ENCODE results near the gene AKR1D1.
"Not testable (repeated sequence)": the region's sequence is repeated elsewhere in the genome, so short reads cannot be mapped to it uniquely, and the experiment has no call there.

Gene AKR1D1

DNA sequence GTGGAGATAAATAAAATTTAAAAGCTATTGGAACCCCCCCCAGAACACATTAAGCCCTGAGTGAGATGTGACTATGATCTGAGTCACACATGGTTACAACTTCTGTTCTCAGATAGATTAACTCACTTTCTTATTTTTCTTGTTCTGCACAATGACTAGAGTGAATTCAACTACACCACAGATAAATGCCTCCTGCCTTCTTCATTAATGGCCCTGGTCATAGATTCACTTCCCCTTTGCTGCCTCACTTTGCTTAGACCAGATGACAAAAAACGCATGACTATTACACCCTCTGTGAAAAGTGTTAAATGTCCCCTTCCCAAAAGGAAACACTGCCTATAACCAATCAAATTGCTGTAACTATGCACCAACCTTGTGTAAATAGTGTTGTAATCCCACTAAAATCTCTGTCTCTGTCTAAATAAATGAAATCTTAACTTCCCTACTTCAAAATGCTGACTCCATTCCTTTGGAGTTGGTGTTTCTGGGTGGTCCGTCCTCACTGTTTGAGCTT, 49.4 kb downstream of the AKR1D1 start:
- DNase-seq: no peak

DNA sequence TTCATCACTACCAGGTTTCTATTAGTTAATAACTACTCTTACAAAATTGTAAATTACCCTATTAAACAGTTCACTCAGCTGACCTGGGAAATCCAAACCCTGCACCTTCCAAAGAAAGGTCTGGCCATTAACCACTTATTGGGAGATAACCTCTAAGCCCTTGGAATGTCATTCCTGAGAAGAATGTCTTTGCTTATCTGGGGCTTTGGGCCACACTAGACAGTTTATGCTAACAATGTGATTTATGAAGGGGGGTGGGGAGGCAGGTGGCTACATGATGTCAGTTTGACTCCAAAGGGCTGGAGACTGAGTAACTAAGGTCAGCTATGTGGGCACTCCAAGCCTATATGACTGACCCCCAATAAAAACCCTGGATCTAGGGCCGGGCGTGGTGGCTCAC, 50.7 kb downstream of the AKR1D1 start:
- DNase-seq: no peak

DNA sequence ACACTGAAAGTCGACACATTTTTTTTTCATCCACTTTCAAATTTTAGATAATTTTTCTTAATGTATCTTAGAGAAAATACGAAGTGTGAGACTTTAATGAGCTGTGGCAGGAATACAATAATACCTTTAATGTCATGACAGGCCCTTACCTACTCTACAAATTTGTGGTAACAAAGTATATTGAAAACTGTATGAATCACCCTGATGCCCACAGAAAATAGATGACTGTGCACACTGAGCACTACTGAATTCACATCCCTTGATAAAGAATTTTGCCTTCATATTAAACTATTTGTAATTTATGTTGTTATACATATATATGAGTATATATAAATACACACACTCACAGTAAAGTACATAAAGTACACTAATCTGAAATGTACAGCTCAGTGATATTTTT, 51.7 kb downstream of the AKR1D1 start:
- no peak for DNase-seq

GRCh38 chr7:138129551-138130165, 53.4 kb downstream of the AKR1D1 start:
- no peak for DNase-seq

DNA sequence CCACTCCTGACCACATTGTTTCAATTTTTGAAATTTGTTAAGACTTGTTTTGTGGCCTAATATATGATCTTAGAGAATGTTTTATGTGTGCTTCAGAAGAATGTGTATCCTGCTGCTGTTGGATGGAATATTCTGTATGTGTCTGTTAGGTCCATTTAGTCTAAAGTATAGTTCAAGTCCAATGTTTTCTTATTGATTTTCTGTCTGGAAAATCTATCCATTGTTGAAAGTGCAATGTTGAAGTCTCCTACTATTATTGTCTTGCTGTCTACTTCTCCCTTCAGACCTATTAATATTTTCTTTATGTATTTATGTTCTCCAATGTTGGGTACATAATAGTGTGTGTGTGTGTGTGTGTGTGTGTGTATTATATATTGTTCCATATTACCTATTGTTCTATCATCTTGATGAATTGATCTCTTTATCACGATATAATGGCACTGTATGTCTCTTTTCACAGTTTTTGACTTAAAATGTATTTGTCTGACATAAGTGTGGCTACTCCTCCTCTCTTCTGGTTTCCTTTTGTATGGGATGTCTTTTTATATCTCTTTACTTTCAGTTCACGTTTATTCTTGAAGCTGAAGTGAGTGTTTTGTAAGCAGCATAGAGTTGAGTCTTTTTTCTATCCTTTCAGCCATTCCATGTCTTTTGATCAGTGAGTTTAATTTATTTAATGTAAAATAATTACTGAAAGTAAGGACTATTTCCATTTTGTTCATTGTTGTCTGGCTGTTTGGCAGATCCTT, 61.3 kb downstream of the AKR1D1 start:
- DNase-seq: no peak

DNA sequence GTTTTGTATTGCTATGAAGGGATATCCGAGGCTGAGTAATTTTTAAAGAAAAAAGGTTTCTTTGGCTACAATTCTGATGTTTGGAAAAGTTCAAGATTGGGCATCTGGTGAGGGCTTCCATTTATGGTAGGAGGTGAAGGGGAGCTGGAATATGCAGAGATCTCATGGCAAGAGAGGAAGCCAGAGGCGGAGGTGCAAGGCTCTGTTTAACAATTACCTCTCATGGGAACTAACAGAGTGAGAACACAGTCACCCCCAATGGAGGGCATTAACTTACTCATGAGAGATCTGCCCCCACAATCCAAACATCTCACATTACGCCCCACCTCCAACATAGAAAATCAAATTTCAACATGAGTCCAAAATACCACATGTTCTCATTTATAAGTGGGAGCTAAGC, 62.0 kb downstream of the AKR1D1 start:
- no peak for DNase-seq

GRCh38 chr7:138142583-138143201, 66.4 kb downstream of the AKR1D1 start:
- no peak for DNase-seq

DNA sequence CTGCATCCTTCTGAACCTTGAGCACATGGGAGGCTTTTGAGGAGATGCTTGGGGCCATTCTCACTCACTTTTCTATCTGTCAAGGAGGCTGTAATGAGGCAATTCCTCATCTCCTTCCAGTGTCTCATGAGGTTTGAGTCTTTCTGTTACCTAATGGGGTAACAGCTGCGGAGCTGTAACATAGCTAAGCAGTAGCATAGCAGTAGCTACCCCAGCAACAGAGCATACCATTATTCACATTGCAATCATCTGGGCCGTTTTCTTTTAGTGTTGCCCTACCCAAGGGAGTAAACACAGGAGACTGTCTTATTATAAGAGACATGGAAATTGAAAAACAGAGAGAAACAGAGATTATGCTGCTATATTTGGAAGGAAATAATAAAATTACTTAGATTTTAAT, 68.7 kb downstream of the AKR1D1 start:
- no peak for DNase-seq

- DNase-seq: not testable (repeated sequence)
Measured at GRCh38 chr7:138146221-138146620, 70.0 kb downstream of the AKR1D1 start.

DNA sequence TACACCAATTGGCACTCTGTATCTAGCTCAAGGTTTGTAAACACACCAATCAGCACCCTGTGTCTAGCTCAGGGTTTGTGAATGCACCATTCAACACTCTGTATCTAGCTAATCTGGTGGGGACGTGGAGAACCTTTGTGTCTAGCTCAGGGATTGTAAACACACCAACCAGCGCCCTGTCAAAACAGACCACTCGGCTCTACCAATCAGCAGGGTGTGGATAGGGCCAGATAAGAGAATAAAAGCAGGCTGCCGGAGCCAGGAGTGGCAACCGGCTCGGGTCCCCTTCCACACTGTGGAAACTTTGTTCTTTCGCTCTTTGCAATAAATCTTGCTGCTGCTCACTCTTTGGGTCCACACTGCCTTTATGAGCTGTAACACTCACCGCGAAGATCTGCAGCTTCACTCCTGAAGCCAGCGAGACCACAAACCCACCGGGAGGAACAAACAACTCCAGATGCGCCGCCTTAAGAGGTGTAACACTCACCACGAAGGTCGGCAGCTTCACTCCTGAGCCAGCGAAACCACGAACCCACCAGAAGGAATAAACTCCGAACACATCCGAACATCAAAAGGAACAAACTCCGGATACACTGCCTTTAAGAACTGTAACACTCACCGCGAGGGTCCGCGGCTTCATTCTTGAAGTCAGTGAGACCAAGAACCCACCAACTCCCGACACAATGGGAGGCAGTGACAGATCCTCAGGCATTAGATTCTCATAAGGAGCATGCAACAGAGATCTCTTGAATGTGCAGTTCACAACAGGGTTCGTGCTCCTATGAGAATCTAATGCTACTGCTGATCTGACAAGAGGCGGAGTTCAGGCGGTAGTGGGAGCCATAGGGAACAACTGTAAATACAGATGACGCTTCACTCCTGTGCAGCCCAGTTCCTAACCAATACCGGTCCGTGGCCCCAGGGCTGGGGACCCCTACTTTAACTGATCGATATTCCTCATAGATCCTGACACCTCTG, 70.8 kb downstream of the AKR1D1 start:
- DNase-seq: not testable (repeated sequence)

- no peak for DNase-seq
Measured at GRCh38 chr7:138151731-138152577, 75.7 kb downstream of the AKR1D1 start.

DNA sequence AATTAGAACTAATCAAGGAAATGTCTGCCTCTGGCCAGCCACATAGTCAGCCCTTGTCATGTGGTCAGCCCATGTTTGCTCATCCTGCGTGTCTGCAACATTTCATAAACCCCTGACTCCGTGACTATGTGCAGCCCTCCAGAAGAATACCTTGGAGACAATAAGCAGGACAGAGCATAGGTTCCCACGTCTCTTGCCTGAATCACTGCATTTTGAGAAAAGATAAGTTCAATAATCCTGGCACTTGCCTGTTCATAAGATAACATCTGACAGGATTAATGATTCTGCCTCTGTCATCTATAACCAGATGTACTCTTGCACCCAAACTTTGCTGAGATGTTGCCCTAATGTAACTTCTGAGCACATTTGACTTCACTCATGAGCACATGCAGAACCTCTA, 78.4 kb downstream of the AKR1D1 start:
- no peak for DNase-seq

DNA sequence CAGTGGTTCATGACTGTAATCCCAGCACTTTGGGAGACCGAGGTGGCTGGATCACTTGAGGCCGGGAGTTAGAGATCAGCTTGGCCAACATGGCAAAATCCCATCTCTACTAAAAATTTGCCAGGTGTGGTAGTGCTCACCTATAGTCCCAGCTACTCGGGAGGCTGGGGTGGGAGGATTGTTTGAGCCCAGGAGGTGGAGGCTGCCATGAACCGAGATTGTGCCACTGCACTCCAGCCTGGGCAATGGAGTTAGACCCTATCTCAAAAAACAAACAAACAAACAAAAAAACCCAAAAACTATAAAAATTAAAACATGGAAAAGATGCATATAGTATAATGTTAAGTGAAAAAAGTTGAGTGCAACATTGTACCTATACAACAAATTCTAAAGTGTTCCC, 81.4 kb downstream of the AKR1D1 start:
- no peak for DNase-seq

DNA sequence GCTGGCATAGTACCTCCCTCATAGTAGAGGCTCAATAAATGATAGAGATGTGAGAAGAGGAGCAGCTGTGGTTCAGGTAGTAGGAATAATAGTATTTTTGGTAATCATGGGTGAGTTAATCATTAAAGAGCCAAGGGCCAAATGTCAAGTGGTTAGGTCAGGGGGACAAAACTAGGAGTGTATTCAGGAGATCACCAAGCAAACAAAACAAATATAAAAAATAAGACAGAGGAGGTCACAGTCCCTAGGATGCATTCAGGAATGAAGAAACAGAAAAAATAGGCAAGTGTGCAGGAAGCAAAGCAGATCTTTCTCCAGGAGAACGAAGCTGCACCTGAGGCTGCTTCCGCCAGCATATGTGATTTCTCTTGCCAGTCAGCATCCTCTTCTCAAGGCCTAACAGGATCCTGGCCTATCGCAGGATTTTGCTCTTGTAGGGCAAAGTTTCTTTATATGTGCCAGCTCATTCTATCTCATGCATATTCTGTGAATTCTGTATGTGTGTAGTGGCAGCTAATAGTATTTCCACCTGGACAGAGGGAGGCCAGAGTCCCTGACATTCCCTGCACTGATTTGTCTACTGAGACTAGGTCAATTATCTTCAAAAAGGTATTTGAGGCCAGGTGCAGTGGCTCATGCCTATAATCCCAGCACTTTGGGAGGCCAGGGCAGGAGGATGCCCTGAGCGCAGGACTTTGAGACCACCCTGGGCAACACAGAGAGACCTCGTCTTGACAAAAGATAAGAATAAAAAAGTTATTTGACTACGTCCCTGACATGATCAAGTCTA, 82.7 kb downstream of the AKR1D1 start:
- DNase-seq: no peak

- DNase-seq: peak; percentile 94 to 99
Measured at GRCh38 chr7:138161600-138162081, 85.4 kb downstream of the AKR1D1 start.

GRCh38 chr7:138162236-138162635, 86.0 kb downstream of the AKR1D1 start:
- no peak for DNase-seq

DNA sequence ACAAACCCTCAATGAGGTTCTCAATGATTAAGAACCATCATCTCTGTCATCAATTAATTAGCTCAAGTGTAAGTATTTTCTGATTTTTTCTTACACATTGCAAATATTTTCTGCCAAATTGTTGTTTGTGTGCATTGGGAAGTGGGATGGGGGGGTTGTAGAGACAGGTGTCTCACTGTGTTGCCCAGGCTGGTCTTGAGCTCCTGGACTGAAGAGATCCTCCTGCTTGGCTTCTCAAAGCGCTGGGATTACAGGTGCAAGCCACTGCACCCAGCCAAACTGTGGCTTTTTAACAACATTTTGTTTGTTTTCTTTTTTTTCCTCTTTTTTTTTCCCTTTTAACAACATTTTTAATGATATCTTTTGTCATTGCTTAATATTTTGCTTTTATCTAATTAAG, 87.5 kb downstream of the AKR1D1 start:
- no peak for DNase-seq

GRCh38 chr7:138164804-138165203, 88.5 kb downstream of the AKR1D1 start:
- DNase-seq: peak; percentile 9 to 29

GRCh38 chr7:138166681-138167080, 90.4 kb downstream of the AKR1D1 start:
- no peak for DNase-seq

DNA sequence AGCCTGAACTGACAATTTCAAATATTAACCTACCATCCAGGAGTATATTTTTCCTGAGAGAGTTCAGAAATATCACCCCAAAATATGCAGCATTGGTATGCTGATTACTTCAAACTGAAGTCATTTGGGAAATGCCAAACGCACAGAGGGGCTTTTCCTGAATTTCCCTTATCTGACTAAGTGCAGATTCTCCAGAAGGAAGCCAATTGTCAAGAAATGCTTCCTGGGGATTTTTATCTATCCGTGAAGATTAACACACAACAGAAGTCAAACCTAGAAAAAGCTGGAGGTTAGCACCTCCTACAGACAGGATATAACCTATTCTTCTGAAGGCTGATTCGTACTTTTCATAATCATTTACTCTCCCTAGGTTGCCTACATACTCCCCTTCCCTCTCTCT, 91.0 kb downstream of the AKR1D1 start:
- DNase-seq: no peak

- DNase-seq: no peak
Measured at GRCh38 chr7:138167869-138168296, 91.6 kb downstream of the AKR1D1 start.
